Measurements from ENCODE around the gene LANCL2. TPM values are rescaled to one million over a fixed set of nuclear protein-coding genes. Genes with fewer than 3 reads are reported as not detected.
"Not testable (repeated sequence)": the region's sequence is repeated elsewhere in the genome, so short reads cannot be mapped to it uniquely, and the experiment has no call there.

The LANCL2 gene
- total RNA-seq, 5 donors from 2014 or later (not counting 1 experiment from before 2014, with no cell fraction given), result 5.0 to 6.4 (median 6.1) TPM

- CTCF ChIA-PET; H3K36me3 ChIP-seq (ENCODE audit: control insufficient read depth in 2 of 2, extremely low read depth in 1 of 2, insufficient read depth in 1 of 2, low read length in 1 of 2); H3K4me3 Mint-ChIP-seq; H3K27ac Mint-ChIP-seq; POLR2A ChIA-PET; H3K9me3 Mint-ChIP-seq; H3K4me3 ChIP-seq (ENCODE audit: control insufficient read depth in 1 of 2, extremely low read depth in 1 of 2, low read length in 1 of 2); DNase-seq; H3K27ac ChIP-seq (ENCODE audit: low read length); H3K27me3 Mint-ChIP-seq; H3K27me3 ChIP-seq (replicated peaks in 1 of 2; ENCODE audit: control insufficient read depth in 2 of 2, extremely low read depth in 1 of 2, insufficient read depth in 2 of 2, low read length in 1 of 2); H3K9me3 ChIP-seq: not testable (repeated sequence)
- Mint-ChIP-seq H3K4me1 (peaks cover 79 to 85% (median 82%) of the 10 kb centered on the region in 3 donors), H3K36me3 (peaks cover 20% of the 10 kb centered on the region)
- H3K4me1 ChIP-seq (ENCODE audit: control insufficient read depth in 1 of 2, extremely low read depth in 1 of 2, insufficient read depth in 2 of 2, low read length in 2 of 2), result peaks cover 51 to 87% of the 10 kb centered on the region in 2 experiments
- peak in 1 of 4 experiments; percentile 28 for ATAC-seq (replicated peaks in 1 of 4)
- WGBS (ENCODE audit: insufficient coverage), result no CpG with 5 or more reads among the region's 14 CpGs
Measured at GRCh38 chr7:55472406-55472805, 107.3 kb downstream of the LANCL2 start.

- no peaks in the 10 kb centered on the region for H3K9me3 ChIP-seq
- H3K27ac Mint-ChIP-seq, result peak overlapping the region; percentile 83 to 88
- ATAC-seq (replicated peaks in 1 of 4) (no peak), DNase-seq (peak in 1 of 35 experiments; percentile 30)
- ChIA-PET CTCF (no interaction called here), POLR2A (no interaction called here)
- peaks cover 0 to 9% of the 10 kb centered on the region in 2 donors for H3K36me3 ChIP-seq (ENCODE audit: control insufficient read depth in 2 of 2, extremely low read depth in 1 of 2, insufficient read depth in 1 of 2, low read length in 1 of 2)
- H3K9me3 Mint-ChIP-seq, result no peaks in the 10 kb centered on the region
- WGBS (ENCODE audit: insufficient coverage), result 95% methylated on average over 15 of the region's 25 CpGs
- H3K4me3 ChIP-seq (ENCODE audit: control insufficient read depth in 1 of 2, extremely low read depth in 1 of 2, low read length in 1 of 2), result no peak overlapping the region
- peaks cover 51 to 86% of the 10 kb centered on the region in 2 experiments for H3K4me1 ChIP-seq (ENCODE audit: control insufficient read depth in 1 of 2, extremely low read depth in 1 of 2, insufficient read depth in 2 of 2, low read length in 2 of 2)
- H3K27me3 ChIP-seq (replicated peaks in 1 of 2; ENCODE audit: control insufficient read depth in 2 of 2, extremely low read depth in 1 of 2, insufficient read depth in 2 of 2, low read length in 1 of 2), result no peaks in the 10 kb centered on the region
- peak overlapping the region in 1 of 3 donors; percentile 80 for H3K4me3 Mint-ChIP-seq
- peaks cover 82 to 85% (median 82%) of the 10 kb centered on the region in 3 donors for H3K4me1 Mint-ChIP-seq
- H3K27ac ChIP-seq (ENCODE audit: low read length), result peak overlapping the region; percentile 56
- H3K27me3 Mint-ChIP-seq, result no peaks in the 10 kb centered on the region
- peaks cover 23% of the 10 kb centered on the region for H3K36me3 Mint-ChIP-seq
Measured at GRCh38 chr7:55472928-55473725, 108.0 kb downstream of the LANCL2 start.

- ATAC-seq (replicated peaks in 1 of 4), result peak in 1 of 4 experiments; percentile 22
- WGBS (ENCODE audit: insufficient coverage), result 87% methylated on average over 6 of the region's 10 CpGs
- Histone ChIP-seq H3K4me1 (ENCODE audit: control insufficient read depth in 1 of 2, extremely low read depth in 1 of 2, insufficient read depth in 2 of 2, low read length in 2 of 2) (peaks cover 44 to 82% of the 10 kb centered on the region in 2 experiments), H3K9me3 (no peaks in the 10 kb centered on the region), H3K36me3 (ENCODE audit: control insufficient read depth in 2 of 2, extremely low read depth in 1 of 2, insufficient read depth in 1 of 2, low read length in 1 of 2) (peaks cover 0 to 9% of the 10 kb centered on the region in 2 donors), H3K4me3 (ENCODE audit: control insufficient read depth in 1 of 2, extremely low read depth in 1 of 2, low read length in 1 of 2) (no peak overlapping the region), H3K27ac (ENCODE audit: low read length) (no peak overlapping the region), H3K27me3 (replicated peaks in 1 of 2; ENCODE audit: control insufficient read depth in 2 of 2, extremely low read depth in 1 of 2, insufficient read depth in 2 of 2, low read length in 1 of 2) (no peaks in the 10 kb centered on the region)
- peaks cover 23% of the 10 kb centered on the region for H3K36me3 Mint-ChIP-seq
- peak in 5 of 35 experiments; percentile 7 to 31 (median 15) for DNase-seq
- CTCF ChIA-PET, result no interaction called here
- H3K4me1 Mint-ChIP-seq, result peaks cover 81 to 85% (median 82%) of the 10 kb centered on the region in 3 donors
- no peaks in the 10 kb centered on the region for H3K27me3 Mint-ChIP-seq
- H3K9me3 Mint-ChIP-seq, result no peaks in the 10 kb centered on the region
- POLR2A ChIA-PET, result interaction anchor here in 1 of 2 donors (0.6 kb wide), 1 partner anchor 56 kb away, joined by 3 read pairs; no protein-coding TSS in a partner anchor
- peak overlapping the region in 1 of 3 donors; percentile 80 for H3K4me3 Mint-ChIP-seq
- peak overlapping the region; percentile 83 to 88 for H3K27ac Mint-ChIP-seq
Measured at GRCh38 chr7:55473932-55474331, 108.8 kb downstream of the LANCL2 start.

- ATAC-seq (replicated peaks in 1 of 4), result peak; percentile 78 to 90 (median 87)
- no peaks in the 10 kb centered on the region for H3K27me3 ChIP-seq (replicated peaks in 1 of 2; ENCODE audit: control insufficient read depth in 2 of 2, extremely low read depth in 1 of 2, insufficient read depth in 2 of 2, low read length in 1 of 2)
- peaks cover 0 to 9% of the 10 kb centered on the region in 2 donors for H3K36me3 ChIP-seq (ENCODE audit: control insufficient read depth in 2 of 2, extremely low read depth in 1 of 2, insufficient read depth in 1 of 2, low read length in 1 of 2)
- H3K9me3 ChIP-seq, result no peaks in the 10 kb centered on the region
- peak in 12 of 35 experiments; percentile 9 to 56 (median 30) for DNase-seq
- H3K4me1 ChIP-seq (ENCODE audit: control insufficient read depth in 1 of 2, extremely low read depth in 1 of 2, insufficient read depth in 2 of 2, low read length in 2 of 2), result peaks cover 31 to 70% of the 10 kb centered on the region in 2 experiments
- peak overlapping the region; percentile 42 for H3K27ac ChIP-seq (ENCODE audit: low read length)
- 79% methylated on average over 16 of the region's 22 CpGs for WGBS (ENCODE audit: insufficient coverage)
- CTCF ChIA-PET, result no interaction called here
- Mint-ChIP-seq H3K4me1 (peaks cover 75 to 83% (median 79%) of the 10 kb centered on the region in 3 donors), H3K27me3 (no peaks in the 10 kb centered on the region), H3K4me3 (peak overlapping the region; percentile 44 to 80 (median 56)), H3K36me3 (peaks cover 22% of the 10 kb centered on the region), H3K9me3 (no peaks in the 10 kb centered on the region), H3K27ac (peak overlapping the region; percentile 83 to 88)
- H3K4me3 ChIP-seq (ENCODE audit: control insufficient read depth in 1 of 2, extremely low read depth in 1 of 2, low read length in 1 of 2), result peak overlapping the region in 1 of 2 donors; percentile 48
- POLR2A ChIA-PET, result no interaction called here
Measured at GRCh38 chr7:55474944-55475854, 110.1 kb downstream of the LANCL2 start.

GRCh38 chr7:55475855-55476803 lies 111.0 kb downstream of the LANCL2 start:
- H3K27ac Mint-ChIP-seq, result peak overlapping the region; percentile 87 to 88
- CTCF ChIA-PET, result no interaction called here
- peak overlapping the region in 1 of 2 donors; percentile 48 for H3K4me3 ChIP-seq (ENCODE audit: control insufficient read depth in 1 of 2, extremely low read depth in 1 of 2, low read length in 1 of 2)
- H3K36me3 Mint-ChIP-seq, result peaks cover 23% of the 10 kb centered on the region
- H3K4me1 Mint-ChIP-seq, result peaks cover 77 to 87% (median 82%) of the 10 kb centered on the region in 3 donors
- POLR2A ChIA-PET, result interaction anchor here in 1 of 2 donors (0.5 kb wide), 1 partner anchor 95 kb away, joined by 3 read pairs; no protein-coding TSS in a partner anchor
- 93% methylated on average over 8 of the region's 19 CpGs for WGBS (ENCODE audit: insufficient coverage)
- ATAC-seq (replicated peaks in 1 of 4) (no peak), DNase-seq (no peak)
- H3K36me3 ChIP-seq (ENCODE audit: control insufficient read depth in 2 of 2, extremely low read depth in 1 of 2, insufficient read depth in 1 of 2, low read length in 1 of 2), result peaks cover 0 to 9% of the 10 kb centered on the region in 2 donors
- peaks cover 27 to 67% of the 10 kb centered on the region in 2 experiments for H3K4me1 ChIP-seq (ENCODE audit: control insufficient read depth in 1 of 2, extremely low read depth in 1 of 2, insufficient read depth in 2 of 2, low read length in 2 of 2)
- H3K27me3 ChIP-seq (replicated peaks in 1 of 2; ENCODE audit: control insufficient read depth in 2 of 2, extremely low read depth in 1 of 2, insufficient read depth in 2 of 2, low read length in 1 of 2), result no peaks in the 10 kb centered on the region
- peak overlapping the region; percentile 42 for H3K27ac ChIP-seq (ENCODE audit: low read length)
- H3K27me3 Mint-ChIP-seq, result no peaks in the 10 kb centered on the region
- no peaks in the 10 kb centered on the region for H3K9me3 ChIP-seq
- peak overlapping the region; percentile 44 to 80 (median 56) for H3K4me3 Mint-ChIP-seq
- H3K9me3 Mint-ChIP-seq, result no peaks in the 10 kb centered on the region

Measured in T-cell (primary cell).